Smooth muscle cell (in vitro differentiated cells): ENCODE data around the gene ASB1. TPM values are rescaled to one million over a fixed set of nuclear protein-coding genes. Genes with fewer than 3 reads are reported as not detected.

Experiments used
- DNase-seq: peaks from one replicate; lab custom pipeline; 2025; ENCODE audit not compliant: unreplicated experiment; lab: John Stamatoyannopoulos, UW
- H2AFZ ChIP-seq: fragments of 200-600 bp; sonication (generic); 2 replicates; pipeline ENCODE4 v1.6.0; 2016; ENCODE audit warnings: antibody characterized with exemption, low read depth, mild to moderate bottlenecking
- H3F3A ChIP-seq: fragments of 200-600 bp; sonication (generic); 2 replicates; pipeline ENCODE4 v1.6.0; 2017; ENCODE audit warnings: antibody characterized with exemption, low read depth
- H3K27ac ChIP-seq: fragments of 200-600 bp; sonication (generic); 2 replicates; pipeline ENCODE4 v1.5.1; 2016; ENCODE audit warnings: low read depth, mild to moderate bottlenecking
- H3K27me3 ChIP-seq: fragments of 200-600 bp; sonication (generic); 2 replicates; pipeline ENCODE4 v1.6.1; 2016; ENCODE audit warnings: low read depth, mild to moderate bottlenecking
- H3K36me3 ChIP-seq: fragments of 200-600 bp; sonication (generic); 2 replicates; pipeline ENCODE4 v1.5.1; 2016; ENCODE audit warnings: low read depth
- H3K4me1 ChIP-seq: fragments of 200-600 bp; sonication (generic); 2 replicates; pipeline ENCODE4 v1.5.1; 2016; ENCODE audit warnings: low read depth
- H3K4me2 ChIP-seq: fragments of 200-600 bp; sonication (generic); 2 replicates; pipeline ENCODE4 v1.6.0; 2016; ENCODE audit warnings: mild to moderate bottlenecking
- H3K4me3 ChIP-seq: fragments of 200-600 bp; sonication (generic); 2 replicates; pipeline ENCODE4 v1.5.1; 2016; ENCODE audit warnings: mild to moderate bottlenecking
- H3K79me2 ChIP-seq: fragments of 200-600 bp; sonication (generic); 2 replicates; pipeline ENCODE4 v1.6.0; 2016; ENCODE audit warnings: low read depth, mild to moderate bottlenecking
- H3K9ac ChIP-seq: fragments of 200-600 bp; sonication (generic); 2 replicates; pipeline ENCODE4 v1.6.0; 2016; ENCODE audit warnings: low read depth
- H3K9me3 ChIP-seq: fragments of 200-600 bp; sonication (generic); replicated peaks from 2 replicates; pipeline ENCODE4 v1.5.1; 2016; ENCODE audit warnings: low read depth
- H4K20me1 ChIP-seq: fragments of 200-600 bp; sonication (generic); 2 replicates; pipeline ENCODE4 v1.6.0; 2016; ENCODE audit warnings: low read depth
- WGBS: methylation state at CpG from one replicate; pipeline ENCODE4 v1.1.7; 2016; ENCODE audit warnings: low lambda C conversion rate; 5-methylcytosine and 5-hydroxymethylcytosine counted together
- polyA plus RNA-seq: library from polyadenylated mRNA; unstranded; fragments of >200 nt; fragmentation: Nextera tagmentation; extraction: Ambion mirVana; gene quantifications from 2 replicates; pipeline ENCODE4 v1.2.1, GENCODE V29; 2016
- total RNA-seq: library from RNA; depleted of rRNA; stranded (reverse); fragments of >200 nt; gene quantifications from 2 replicates; pipeline ENCODE4 v1.2.3, GENCODE V29; 2014
- TF ChIP-seq, protein P1 (sequence below): fragments of 200-600 bp; sonication (generic); IDR thresholded peaks from 2 replicates; pipeline ENCODE4 v1.5.1; 2017; ENCODE audit warnings: borderline replicate concordance, mild to moderate bottlenecking, antibody characterized with exemption; ENCODE audit not compliant: insufficient read depth, poor library complexity, severe bottlenecking

Gene ASB1, protein sequence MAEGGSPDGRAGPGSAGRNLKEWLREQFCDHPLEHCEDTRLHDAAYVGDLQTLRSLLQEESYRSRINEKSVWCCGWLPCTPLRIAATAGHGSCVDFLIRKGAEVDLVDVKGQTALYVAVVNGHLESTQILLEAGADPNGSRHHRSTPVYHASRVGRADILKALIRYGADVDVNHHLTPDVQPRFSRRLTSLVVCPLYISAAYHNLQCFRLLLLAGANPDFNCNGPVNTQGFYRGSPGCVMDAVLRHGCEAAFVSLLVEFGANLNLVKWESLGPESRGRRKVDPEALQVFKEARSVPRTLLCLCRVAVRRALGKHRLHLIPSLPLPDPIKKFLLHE
- 10.9 and 24.8 TPM in 2 replicates for total RNA-seq
- 27.3 and 37.5 TPM in 2 replicates for polyA plus RNA-seq

DNA sequence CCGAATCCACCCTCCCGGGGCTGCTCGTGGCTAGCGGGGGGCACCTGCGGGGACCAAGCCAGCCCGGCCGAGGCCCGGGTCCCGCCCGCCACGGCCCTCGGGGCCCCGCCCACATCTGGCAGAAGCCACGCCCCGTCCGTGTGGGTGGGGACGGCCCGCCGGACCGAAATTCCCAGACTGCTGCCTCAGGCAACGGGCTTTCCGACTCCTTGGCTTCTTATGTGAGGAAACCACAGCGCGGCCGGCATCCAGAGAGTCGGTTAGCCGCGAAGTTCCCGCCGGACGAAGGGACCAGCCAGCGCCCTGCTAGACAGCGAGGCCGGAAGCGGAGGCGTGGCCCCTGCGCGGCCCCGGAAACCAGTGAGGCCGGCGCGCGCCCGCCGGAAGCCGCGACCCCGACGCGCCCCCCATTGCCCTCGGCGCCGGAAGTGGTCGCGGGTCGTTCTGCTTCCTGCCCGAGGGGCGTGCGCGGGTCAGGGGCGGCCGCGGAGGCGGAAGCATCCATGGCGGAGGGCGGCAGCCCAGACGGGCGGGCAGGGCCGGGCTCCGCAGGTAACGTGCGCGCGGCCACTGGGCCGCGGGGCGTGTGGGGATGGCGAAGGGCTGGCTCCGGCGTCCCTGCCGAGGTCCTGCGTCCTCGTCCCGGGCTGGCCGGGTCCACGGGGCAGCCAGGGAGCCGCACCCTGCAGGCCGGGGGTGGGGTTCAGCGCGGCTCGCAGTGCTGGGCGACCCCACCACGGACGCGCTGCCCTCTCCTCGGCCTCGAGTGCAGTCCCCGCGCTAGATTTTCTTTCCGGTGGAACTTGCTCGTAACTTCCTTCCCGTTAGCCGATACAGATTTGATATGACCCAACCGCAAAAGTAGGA is at the start of gene ASB1:
TSS of gene ASB1 (plus strand) at position 360 of the 867 bp plus-strand sequence. CDS start at position 504, 144 bp downstream.
- TF ChIP-seq, protein P1, sequence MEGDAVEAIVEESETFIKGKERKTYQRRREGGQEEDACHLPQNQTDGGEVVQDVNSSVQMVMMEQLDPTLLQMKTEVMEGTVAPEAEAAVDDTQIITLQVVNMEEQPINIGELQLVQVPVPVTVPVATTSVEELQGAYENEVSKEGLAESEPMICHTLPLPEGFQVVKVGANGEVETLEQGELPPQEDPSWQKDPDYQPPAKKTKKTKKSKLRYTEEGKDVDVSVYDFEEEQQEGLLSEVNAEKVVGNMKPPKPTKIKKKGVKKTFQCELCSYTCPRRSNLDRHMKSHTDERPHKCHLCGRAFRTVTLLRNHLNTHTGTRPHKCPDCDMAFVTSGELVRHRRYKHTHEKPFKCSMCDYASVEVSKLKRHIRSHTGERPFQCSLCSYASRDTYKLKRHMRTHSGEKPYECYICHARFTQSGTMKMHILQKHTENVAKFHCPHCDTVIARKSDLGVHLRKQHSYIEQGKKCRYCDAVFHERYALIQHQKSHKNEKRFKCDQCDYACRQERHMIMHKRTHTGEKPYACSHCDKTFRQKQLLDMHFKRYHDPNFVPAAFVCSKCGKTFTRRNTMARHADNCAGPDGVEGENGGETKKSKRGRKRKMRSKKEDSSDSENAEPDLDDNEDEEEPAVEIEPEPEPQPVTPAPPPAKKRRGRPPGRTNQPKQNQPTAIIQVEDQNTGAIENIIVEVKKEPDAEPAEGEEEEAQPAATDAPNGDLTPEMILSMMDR: no peak
- Histone ChIP-seq H3K4me2 (peak within 1 kb of the TSS; percentile 99), H3K9ac (peak within 1 kb of the TSS; percentile 94), H2AFZ (peak within 1 kb of the TSS; percentile 50), H3K4me1 (peaks cover 17% of the 10 kb centered on the region), H4K20me1 (peaks cover 11% of the 10 kb centered on the region), H3K36me3 (no peaks in the 10 kb centered on the region), H3K9me3 (no peaks in the 10 kb centered on the region), H3F3A (no peaks in the 10 kb centered on the region), H3K27ac (peak within 1 kb of the TSS; percentile 94), H3K27me3 (no peaks in the 10 kb centered on the region), H3K79me2 (peaks cover 46% of the 10 kb centered on the region), H3K4me3 (peak within 1 kb of the TSS; percentile 91)
- under 1% methylated on average over 100 of the region's 104 CpGs for WGBS
- DNase-seq: peak; percentile 65

GRCh38 chr2:238378230-238379095 is 48.3 kb upstream of the ASB1 start:
- no peaks in the 10 kb centered on the region for H3K9me3 ChIP-seq
- no peaks in the 10 kb centered on the region for H3K27me3 ChIP-seq
- WGBS: 92% methylated on average over 11 of the region's 11 CpGs
- H3K79me2 ChIP-seq: no peaks in the 10 kb centered on the region
- H3K4me2 ChIP-seq: no peak overlapping the region
- H3K4me3 ChIP-seq: no peak overlapping the region
- H3K36me3 ChIP-seq: no peaks in the 10 kb centered on the region
- H3K9ac ChIP-seq: no peak overlapping the region
- no peaks in the 10 kb centered on the region for H3K4me1 ChIP-seq
- H4K20me1 ChIP-seq: no peaks in the 10 kb centered on the region
- DNase-seq: no peak
- TF ChIP-seq, protein P1: no peak
- H3K27ac ChIP-seq: no peak overlapping the region
- no peak overlapping the region for H2AFZ ChIP-seq
- no peaks in the 10 kb centered on the region for H3F3A ChIP-seq

GRCh38 chr2:238379096-238379810 is 47.5 kb upstream of the ASB1 start:
- H3K27ac ChIP-seq: no peak overlapping the region
- H3K9ac ChIP-seq: no peak overlapping the region

More at GRCh38 chr2:238379096-238379810, 47.5 kb upstream of the ASB1 start:
- Histone ChIP-seq H3K4me3 (no peak overlapping the region), H3K4me2 (no peak overlapping the region), H3K4me1 (no peaks in the 10 kb centered on the region), H3K27me3 (no peaks in the 10 kb centered on the region), H3K9me3 (no peaks in the 10 kb centered on the region), H2AFZ (no peak overlapping the region), H3F3A (no peaks in the 10 kb centered on the region), H4K20me1 (no peaks in the 10 kb centered on the region), H3K36me3 (no peaks in the 10 kb centered on the region), H3K79me2 (no peaks in the 10 kb centered on the region)
- 84% methylated on average over 15 of the region's 15 CpGs for WGBS
- DNase-seq: no peak
- TF ChIP-seq, protein P1: no peak
